Skeletal muscle satellite cell (primary cell): ENCODE data around the gene CTDSP2.

Experiments
- H3K27me3 ChIP-seq: 2 replicates; pipeline ENCODE4 v1.7.0; 2013; ENCODE audit warnings: low read length; ENCODE audit not compliant: control insufficient read depth, insufficient read depth
- H3K36me3 ChIP-seq: 2 replicates; pipeline ENCODE4 v1.7.0; 2013; ENCODE audit warnings: mild to moderate bottlenecking, control low read depth, low read length; ENCODE audit not compliant: insufficient read depth
- H3K4me1 ChIP-seq: 2 replicates; pipeline ENCODE4 v1.7.0; 2013; ENCODE audit warnings: low read length; ENCODE audit not compliant: control insufficient read depth, insufficient read depth
- H3K4me2 ChIP-seq: 2 replicates; pipeline ENCODE4 v1.7.0; 2013; ENCODE audit warnings: mild to moderate bottlenecking, low read length
- H3K4me3 ChIP-seq: 2 replicates; pipeline ENCODE4 v1.7.0; 2013; ENCODE audit warnings: low read length
- H3K9ac ChIP-seq: 2 replicates; pipeline ENCODE4 v1.7.0; 2013; ENCODE audit warnings: mild to moderate bottlenecking, low read depth, low read length, moderate library complexity
- H3K9me3 ChIP-seq: replicated peaks from 2 replicates; pipeline ENCODE4 v1.7.0; 2013; ENCODE audit warnings: mild to moderate bottlenecking, control low read depth, low read length

CTDSP2 gene

DNA sequence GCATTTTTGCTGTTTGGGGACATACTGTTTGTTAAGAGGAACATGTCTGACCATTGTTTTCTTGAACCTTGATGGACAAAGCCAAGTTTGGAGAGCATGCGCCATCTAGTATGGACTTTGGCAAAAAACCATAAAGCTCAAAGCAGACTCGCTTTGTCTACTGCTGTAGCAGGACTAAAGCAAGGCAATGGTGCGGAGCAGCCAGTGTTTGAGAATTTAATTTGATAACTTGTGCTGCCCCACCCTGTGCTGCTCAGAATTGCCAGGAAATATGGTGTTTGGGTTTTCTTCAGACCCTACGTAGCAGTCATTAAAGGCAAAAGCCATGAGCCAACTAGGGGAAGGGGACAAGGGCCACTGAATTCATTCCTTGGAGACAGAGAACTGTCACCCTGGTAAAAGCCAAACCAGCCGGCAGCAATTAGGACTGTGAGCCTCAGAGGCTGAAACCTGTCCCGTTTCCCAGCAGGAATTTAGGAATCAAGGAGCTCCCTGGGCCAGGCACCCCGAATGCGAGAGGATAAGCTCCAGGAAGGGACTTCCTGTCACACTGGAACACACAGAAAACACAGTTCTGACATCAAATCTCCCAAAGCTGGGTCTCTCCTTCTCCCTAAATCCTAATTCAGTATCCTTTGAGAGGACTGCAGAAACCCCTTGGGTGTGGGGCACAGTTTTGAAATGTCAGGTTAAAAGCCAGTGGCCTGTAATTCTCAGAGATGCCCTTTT, 29.1 kb downstream of the CTDSP2 start:
- Histone ChIP-seq H3K36me3 (peaks cover 29% of the 10 kb centered on the region), H3K4me2 (no peak overlapping the region), H3K9me3 (no peaks in the 10 kb centered on the region), H3K9ac (no peak overlapping the region), H3K4me1 (peaks cover 21% of the 10 kb centered on the region), H3K4me3 (no peak overlapping the region), H3K27me3 (no peaks in the 10 kb centered on the region)

DNA sequence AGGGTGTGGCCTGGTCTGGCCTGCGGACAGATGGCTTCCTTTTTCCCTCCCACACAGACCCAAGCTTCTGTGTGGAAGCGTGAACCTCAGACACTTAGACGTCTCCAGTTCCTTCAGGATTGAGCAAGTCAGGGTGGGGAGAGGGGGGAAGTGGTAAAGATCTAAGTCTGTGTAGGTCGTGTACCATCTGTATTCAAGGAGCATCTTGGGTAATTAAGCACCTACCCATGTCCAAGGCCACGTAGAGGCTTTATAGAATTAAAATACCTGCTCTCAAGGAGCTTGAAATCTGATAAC, 29.7 kb downstream of the CTDSP2 start:
- Histone ChIP-seq H3K4me2 (no peak overlapping the region), H3K27me3 (no peaks in the 10 kb centered on the region), H3K9me3 (no peaks in the 10 kb centered on the region), H3K4me3 (no peak overlapping the region), H3K36me3 (peaks cover 23% of the 10 kb centered on the region), H3K4me1 (peaks cover 21% of the 10 kb centered on the region), H3K9ac (no peak overlapping the region)

- Histone ChIP-seq H3K4me3 (no peak overlapping the region), H3K9ac (no peak overlapping the region), H3K36me3 (peaks cover 17% of the 10 kb centered on the region), H3K27me3 (no peaks in the 10 kb centered on the region), H3K4me1 (peaks cover 21% of the 10 kb centered on the region), H3K4me2 (no peak overlapping the region), H3K9me3 (no peaks in the 10 kb centered on the region)
These were observed 30.3 kb downstream of the CTDSP2 start for GRCh38 chr12:57816001-57816854.

DNA sequence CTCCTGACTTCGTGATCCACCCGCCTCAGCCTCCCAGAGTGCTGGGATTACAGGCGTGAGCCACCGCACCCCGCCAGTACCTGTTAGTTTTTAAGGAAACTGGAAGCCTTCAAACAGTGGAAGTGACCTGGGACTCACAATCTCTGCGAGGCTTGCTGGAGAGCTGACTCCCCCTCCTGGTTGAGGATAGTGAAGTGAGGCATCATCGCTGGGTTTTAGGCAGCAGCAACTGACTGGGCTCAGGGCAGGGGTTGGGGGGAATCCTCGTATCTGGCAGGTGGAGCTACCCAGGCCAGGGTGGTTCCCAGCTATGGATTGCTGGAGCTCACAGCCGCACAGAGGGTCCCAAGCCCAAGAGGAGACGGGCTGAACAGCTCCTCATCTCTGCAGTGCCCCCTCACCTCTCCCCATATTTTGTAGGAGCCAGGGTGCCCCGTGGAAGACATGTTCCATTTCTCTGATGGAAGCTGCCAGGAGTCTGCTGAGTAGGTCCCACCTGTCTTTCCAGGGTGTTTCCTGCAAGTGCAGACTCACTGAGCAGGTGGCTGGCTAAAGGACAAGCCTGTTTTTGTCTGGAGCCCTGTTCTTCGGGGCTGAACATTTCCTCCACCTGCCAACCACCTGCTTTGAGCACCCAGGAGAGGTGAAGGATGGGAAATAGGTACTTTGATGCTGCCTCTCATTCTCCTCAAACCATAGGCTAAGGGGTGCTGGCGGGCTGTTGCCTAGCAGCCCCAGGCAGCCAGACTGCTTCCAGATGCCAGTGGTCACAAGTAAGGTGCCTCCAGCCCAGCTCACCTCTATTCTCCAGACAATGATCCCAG, 31.1 kb downstream of the CTDSP2 start:
- no peak overlapping the region for H3K4me3 ChIP-seq
- H3K9me3 ChIP-seq = no peaks in the 10 kb centered on the region
- H3K4me2 ChIP-seq = no peak overlapping the region
- no peaks in the 10 kb centered on the region for H3K27me3 ChIP-seq
- no peak overlapping the region for H3K9ac ChIP-seq
- peaks cover 11% of the 10 kb centered on the region for H3K36me3 ChIP-seq
- H3K4me1 ChIP-seq = peaks cover 25% of the 10 kb centered on the region

DNA sequence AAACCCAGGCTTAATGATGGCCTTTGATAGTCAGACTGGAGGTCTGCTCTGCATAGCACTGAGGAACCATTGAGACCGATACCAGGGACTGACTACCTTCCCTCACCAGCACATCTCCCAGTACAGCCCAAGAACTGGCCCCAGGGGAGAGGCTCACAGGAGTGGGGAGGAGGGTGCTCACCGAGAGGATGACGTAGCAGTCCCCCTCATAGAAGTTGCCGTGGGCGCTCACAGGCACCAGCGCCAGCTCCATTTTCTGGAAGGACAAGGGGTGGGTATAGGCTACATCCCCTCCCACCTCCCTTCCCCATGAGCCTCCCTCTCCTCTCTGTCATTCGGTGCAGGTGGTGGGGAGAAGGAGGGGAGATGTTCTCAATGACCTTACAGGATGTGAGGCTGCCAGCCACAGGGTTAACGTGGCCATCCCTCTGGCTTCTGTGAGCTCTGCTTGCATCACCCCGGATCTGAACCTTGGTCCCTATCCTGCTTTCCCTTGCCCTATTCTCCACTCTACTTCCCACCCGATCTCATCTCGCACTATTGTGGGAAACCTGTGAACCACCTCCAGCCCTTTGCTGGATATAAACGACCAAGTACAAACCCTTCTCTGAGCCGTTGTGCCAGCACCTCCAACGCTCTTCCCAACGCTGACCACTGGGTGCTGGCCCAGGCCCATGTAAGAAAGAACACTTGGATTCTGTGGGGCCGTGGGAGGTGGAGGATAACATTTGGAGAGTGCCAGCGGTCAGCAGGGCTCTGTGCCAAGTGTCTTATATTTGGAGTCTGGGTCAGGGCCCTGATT, 32.4 kb downstream of the CTDSP2 start:
- peaks cover 25% of the 10 kb centered on the region for H3K4me1 ChIP-seq
- no peak overlapping the region for H3K4me3 ChIP-seq
- no peaks in the 10 kb centered on the region for H3K9me3 ChIP-seq
- no peak overlapping the region for H3K4me2 ChIP-seq
- peaks cover 13% of the 10 kb centered on the region for H3K36me3 ChIP-seq
- no peak overlapping the region for H3K9ac ChIP-seq
- H3K27me3 ChIP-seq = no peaks in the 10 kb centered on the region

DNA sequence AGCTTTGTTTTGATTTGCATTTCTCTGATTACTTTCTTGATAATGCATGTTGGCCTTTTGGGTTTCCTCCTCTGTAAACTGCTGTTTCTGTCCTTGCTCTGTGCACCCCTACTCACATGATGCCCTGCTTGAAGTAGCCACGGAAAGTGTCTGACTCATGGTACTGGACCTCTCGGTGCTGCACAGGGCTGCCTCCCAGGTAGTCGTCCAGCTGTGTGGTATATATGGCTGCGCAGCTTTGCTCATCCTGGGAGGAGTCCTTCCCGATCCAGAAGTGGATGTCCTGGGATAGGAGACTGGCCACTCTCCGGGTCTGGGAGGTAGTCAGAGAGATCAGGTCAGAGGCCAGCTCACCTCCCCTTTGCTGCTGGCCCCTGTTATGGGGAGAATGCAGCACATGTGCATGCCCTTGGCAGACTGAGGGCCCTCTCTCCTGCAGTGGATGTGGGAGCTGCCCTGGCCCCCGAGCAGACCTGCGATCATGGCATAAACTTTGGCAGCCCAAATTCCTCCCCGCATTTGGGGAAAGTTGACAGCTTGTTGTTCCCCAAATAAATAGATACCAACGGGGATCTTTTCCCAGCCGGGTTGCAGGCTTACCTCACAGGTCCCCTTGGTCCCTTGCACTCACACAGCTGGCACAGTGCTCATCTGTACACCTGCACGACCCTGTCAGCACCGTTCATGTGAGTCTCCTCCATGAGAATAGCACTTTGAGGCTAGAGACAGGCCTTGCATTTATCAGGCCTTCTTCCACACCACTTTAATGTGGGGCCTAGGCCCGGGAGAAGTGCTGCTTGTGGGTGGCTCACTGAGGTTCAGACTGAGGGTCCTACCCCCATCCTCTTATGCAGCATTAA, 33.2 kb downstream of the CTDSP2 start:
- H3K9me3 ChIP-seq = no peaks in the 10 kb centered on the region
- H3K4me1 ChIP-seq = peaks cover 25% of the 10 kb centered on the region
- no peaks in the 10 kb centered on the region for H3K27me3 ChIP-seq
- H3K4me3 ChIP-seq = no peak overlapping the region
- peaks cover 7% of the 10 kb centered on the region for H3K36me3 ChIP-seq
- no peak overlapping the region for H3K9ac ChIP-seq
- H3K4me2 ChIP-seq = no peak overlapping the region

DNA sequence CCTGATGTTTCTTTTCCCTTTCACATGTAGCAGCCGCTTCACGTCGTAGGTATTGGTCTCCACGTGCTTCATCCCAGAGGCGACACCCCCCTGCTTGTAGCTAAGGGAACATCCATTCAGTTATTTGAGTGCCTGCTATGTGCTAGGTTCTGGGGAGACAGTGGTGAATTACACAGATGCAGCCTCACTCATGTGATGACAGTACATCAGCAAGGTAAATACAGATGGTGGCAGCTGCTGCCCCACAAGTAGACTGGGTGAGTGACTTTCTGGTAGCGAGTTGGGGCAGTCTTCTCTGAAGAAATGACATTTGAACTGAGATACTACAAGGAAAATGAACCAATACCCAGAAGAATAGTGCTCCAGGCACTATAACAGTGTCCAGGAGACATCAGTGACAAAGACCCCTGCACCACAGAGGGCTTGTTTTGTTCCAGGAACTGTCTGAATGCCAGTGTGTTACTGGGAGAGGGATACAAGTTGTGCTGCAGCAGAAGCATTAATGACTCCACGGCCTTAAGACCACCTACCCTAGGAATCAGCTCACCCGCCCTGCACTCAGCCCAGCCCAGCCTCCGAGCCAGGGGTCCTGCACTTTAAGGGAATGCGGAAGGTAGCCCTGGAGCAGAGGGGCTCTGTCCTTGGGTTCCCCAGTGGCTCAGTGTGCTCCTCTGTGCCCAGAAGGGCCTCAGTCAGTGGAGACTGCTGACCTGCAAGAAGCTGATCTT, 35.3 kb downstream of the CTDSP2 start:
- H3K9me3 ChIP-seq = no peaks in the 10 kb centered on the region
- H3K36me3 ChIP-seq = peaks cover 25% of the 10 kb centered on the region
- peaks cover 13% of the 10 kb centered on the region for H3K4me1 ChIP-seq
- H3K4me2 ChIP-seq = no peak overlapping the region
- H3K4me3 ChIP-seq = no peak overlapping the region
- no peaks in the 10 kb centered on the region for H3K27me3 ChIP-seq
- H3K9ac ChIP-seq = no peak overlapping the region

DNA sequence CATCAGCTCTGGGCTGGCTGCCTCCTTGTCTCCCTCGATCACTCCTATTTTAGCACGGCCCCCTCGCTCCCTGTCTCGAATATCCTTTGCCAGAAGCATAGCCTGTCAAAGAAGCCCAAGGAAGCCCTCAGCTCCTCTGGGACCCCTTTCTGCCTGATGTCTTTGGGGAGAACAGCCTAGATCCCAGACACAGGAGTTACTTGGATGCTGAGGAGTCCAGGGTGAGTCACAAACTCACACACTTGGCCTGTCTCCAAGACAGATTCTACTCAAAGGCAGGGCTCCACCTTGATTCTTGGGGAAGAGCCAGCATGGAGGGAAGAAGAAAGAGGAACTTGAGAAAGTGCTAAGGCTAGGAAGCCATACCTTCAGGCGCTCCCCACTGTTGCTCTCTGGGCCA, 36.1 kb downstream of the CTDSP2 start:
- Histone ChIP-seq H3K4me1 (peaks cover 13% of the 10 kb centered on the region), H3K9ac (no peak overlapping the region), H3K4me3 (no peak overlapping the region), H3K36me3 (peaks cover 26% of the 10 kb centered on the region), H3K9me3 (no peaks in the 10 kb centered on the region), H3K4me2 (no peak overlapping the region), H3K27me3 (no peaks in the 10 kb centered on the region)

GRCh38 chr12:57809425-57809824, 37.1 kb downstream of the CTDSP2 start:
- Histone ChIP-seq H3K9me3 (no peaks in the 10 kb centered on the region), H3K9ac (no peak overlapping the region), H3K4me2 (no peak overlapping the region), H3K4me3 (no peak overlapping the region), H3K4me1 (peaks cover 10% of the 10 kb centered on the region), H3K36me3 (peaks cover 26% of the 10 kb centered on the region), H3K27me3 (no peaks in the 10 kb centered on the region)

DNA sequence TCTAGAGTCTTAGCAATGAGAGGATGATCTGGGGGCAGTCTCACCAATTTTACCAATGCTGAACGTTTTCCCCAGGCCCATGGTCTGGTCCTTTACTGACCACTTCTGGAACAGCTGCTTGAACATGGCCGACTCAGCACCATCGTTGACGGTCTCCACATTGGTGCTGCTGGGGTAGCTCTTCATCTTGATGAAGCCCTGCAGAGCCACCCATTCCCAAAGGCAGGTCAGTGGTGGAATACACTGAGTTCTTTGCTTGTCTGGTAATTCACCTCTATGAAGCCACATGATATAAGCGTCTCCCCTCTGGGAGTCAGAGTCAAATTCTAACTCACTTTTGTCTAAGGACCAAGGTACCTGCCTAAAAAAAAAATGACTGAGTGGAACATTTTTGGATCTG, 38.2 kb downstream of the CTDSP2 start:
- Histone ChIP-seq H3K36me3 (peaks cover 26% of the 10 kb centered on the region), H3K9ac (no peak overlapping the region), H3K27me3 (no peaks in the 10 kb centered on the region), H3K9me3 (no peaks in the 10 kb centered on the region), H3K4me1 (peaks cover 4% of the 10 kb centered on the region), H3K4me3 (no peak overlapping the region), H3K4me2 (no peak overlapping the region)
